Type B pancreatic cell (in vitro differentiated cells): ENCODE measurements around the gene CDK18. TPM values are rescaled to one million over a fixed set of nuclear protein-coding genes. Genes with fewer than 3 reads are reported as not detected.

Experiments used
- DNase-seq: peaks from one replicate; pipeline ENCODE4 v3.0.0; 2021; ENCODE audit warnings: mixed read lengths; ENCODE audit not compliant: unreplicated experiment; ENCODE audit errors: extremely low spot score
- H3K27ac Mint-ChIP-seq: 2 replicates; pipeline ENCODE4 v1.8.0; 2021; ENCODE audit warnings: mild to moderate bottlenecking, mixed read lengths
- H3K27me3 Mint-ChIP-seq: 2 replicates; pipeline ENCODE4 v1.8.0; 2021; ENCODE audit warnings: mixed read lengths
- H3K36me3 Mint-ChIP-seq: 2 replicates; pipeline ENCODE4 v1.8.0; 2021; ENCODE audit warnings: mixed read lengths
- H3K4me1 Mint-ChIP-seq: one replicate; pipeline ENCODE4 v1.8.0; 2021; ENCODE audit warnings: mixed read lengths; ENCODE audit not compliant: unreplicated experiment
- H3K4me3 Mint-ChIP-seq: 2 replicates; pipeline ENCODE4 v1.8.0; 2021; ENCODE audit warnings: mild to moderate bottlenecking, mixed read lengths
- H3K9me3 Mint-ChIP-seq: 2 replicates; pipeline ENCODE4 v1.8.0; 2021; ENCODE audit warnings: mixed read lengths
- total RNA-seq: library from RNA; stranded (reverse); gene quantifications from 2 replicates; pipeline ENCODE4 v1.2.1, GENCODE V29; 2021; ENCODE audit warnings: low replicate concordance
- TF ChIP-seq, protein P1 (sequence below): fragments of 200-600 bp; sonication (generic); conservative IDR thresholded peaks from 2 replicates; pipeline ENCODE4 v1.5.0; 2021; ENCODE audit warnings: antibody characterized with exemption, mild to moderate bottlenecking

CDK18 gene
- total RNA-seq, 1 donor from 2014 or later: 19.3 TPM

DNA sequence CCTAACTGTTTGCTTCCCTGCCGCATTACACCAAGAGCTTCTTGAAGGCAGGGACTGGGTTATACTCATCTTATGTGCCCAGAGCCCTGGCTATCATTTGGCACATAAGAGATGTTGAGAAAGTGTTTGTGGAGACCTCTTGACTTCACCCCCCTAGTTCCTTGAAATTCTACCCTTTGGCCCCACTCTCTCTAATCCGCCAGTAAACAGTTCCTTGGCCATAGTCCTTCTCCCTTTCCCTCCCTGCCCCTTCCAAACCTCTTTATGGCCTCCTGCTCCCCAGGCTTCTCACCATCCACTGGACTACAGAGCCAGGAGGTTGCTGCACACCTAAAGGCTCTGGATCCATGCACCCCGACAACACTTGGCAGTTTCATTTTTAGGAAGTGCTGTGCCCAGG is 1.5 kb upstream of the CDK18 start:
- Mint-ChIP-seq H3K9me3 (no peaks in the 10 kb centered on the region), H3K4me3 (peak overlapping the region; percentile 3), H3K27me3 (peaks cover under 1% of the 10 kb centered on the region), H3K4me1 (peaks cover 30% of the 10 kb centered on the region), H3K36me3 (no peaks in the 10 kb centered on the region), H3K27ac (no peak overlapping the region)
- TF ChIP-seq, protein P1, sequence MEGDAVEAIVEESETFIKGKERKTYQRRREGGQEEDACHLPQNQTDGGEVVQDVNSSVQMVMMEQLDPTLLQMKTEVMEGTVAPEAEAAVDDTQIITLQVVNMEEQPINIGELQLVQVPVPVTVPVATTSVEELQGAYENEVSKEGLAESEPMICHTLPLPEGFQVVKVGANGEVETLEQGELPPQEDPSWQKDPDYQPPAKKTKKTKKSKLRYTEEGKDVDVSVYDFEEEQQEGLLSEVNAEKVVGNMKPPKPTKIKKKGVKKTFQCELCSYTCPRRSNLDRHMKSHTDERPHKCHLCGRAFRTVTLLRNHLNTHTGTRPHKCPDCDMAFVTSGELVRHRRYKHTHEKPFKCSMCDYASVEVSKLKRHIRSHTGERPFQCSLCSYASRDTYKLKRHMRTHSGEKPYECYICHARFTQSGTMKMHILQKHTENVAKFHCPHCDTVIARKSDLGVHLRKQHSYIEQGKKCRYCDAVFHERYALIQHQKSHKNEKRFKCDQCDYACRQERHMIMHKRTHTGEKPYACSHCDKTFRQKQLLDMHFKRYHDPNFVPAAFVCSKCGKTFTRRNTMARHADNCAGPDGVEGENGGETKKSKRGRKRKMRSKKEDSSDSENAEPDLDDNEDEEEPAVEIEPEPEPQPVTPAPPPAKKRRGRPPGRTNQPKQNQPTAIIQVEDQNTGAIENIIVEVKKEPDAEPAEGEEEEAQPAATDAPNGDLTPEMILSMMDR: no peak
- DNase-seq: no peak

DNA sequence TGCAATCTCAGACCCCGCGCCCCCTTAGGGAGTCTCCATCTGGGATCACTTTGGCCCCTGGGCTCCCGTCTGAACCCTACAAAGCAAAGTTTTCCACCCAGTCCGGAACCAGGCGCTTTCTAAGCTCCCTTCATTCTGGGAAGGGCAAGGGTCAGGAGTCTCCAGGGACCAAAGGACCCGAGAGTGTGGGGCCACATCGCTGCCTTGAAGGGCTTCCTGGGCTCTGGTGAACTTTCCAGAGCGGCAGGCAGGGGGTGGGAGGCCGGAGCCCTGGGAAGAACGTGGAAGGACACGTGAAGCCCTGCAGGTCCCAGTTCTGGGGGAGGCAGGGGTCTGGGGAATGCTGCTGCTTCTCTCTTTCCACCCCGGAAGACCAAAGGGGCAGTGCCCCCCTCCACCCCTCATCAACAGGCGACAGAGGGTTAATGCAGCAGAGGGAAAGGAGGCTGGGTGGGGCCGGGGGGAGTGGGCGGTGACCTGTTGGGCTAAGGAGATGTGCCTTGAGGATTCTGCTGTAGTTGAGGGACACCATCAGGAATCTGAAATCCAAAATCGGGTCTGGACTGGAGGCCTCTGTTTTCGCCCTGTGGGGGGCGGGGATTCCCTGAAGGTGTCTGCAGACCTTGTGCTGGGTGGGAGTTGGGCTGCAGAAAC is 734 bp downstream of the CDK18 start:
- no peaks in the 10 kb centered on the region for H3K9me3 Mint-ChIP-seq
- H3K4me1 Mint-ChIP-seq: peaks cover 36% of the 10 kb centered on the region
- H3K36me3 Mint-ChIP-seq: no peaks in the 10 kb centered on the region
- no peak for DNase-seq
- H3K4me3 Mint-ChIP-seq: peak overlapping the region; percentile 90
- H3K27ac Mint-ChIP-seq: no peak overlapping the region
- no peaks in the 10 kb centered on the region for H3K27me3 Mint-ChIP-seq
- TF ChIP-seq, protein P1: peak; percentile 37

DNA sequence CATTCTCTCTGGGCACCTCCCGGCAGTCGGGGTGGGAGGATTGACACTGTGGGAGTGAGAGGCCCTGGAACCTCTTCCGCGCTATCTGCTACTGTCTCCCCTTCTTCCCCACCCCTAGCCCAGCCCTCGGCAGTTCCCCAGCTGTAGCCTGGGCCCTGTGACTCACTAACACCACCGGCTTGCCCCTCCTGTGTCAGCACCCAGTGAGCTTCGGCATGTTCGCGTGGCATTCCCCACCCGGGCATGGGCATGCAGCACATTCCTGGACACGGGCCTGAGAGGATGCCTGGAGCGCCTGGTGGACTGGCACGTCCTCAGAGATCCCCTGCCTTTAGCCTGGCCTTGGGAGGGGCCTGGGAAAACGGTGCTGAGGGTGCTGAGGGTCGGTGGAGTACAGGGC is 1.3 kb downstream of the CDK18 start:
- H3K27ac Mint-ChIP-seq: no peak overlapping the region
- H3K36me3 Mint-ChIP-seq: no peaks in the 10 kb centered on the region
- peaks cover 36% of the 10 kb centered on the region for H3K4me1 Mint-ChIP-seq
- DNase-seq: no peak
- no peaks in the 10 kb centered on the region for H3K9me3 Mint-ChIP-seq
- H3K27me3 Mint-ChIP-seq: no peaks in the 10 kb centered on the region
- TF ChIP-seq, protein P1: no peak
- H3K4me3 Mint-ChIP-seq: peak overlapping the region; percentile 90

DNA sequence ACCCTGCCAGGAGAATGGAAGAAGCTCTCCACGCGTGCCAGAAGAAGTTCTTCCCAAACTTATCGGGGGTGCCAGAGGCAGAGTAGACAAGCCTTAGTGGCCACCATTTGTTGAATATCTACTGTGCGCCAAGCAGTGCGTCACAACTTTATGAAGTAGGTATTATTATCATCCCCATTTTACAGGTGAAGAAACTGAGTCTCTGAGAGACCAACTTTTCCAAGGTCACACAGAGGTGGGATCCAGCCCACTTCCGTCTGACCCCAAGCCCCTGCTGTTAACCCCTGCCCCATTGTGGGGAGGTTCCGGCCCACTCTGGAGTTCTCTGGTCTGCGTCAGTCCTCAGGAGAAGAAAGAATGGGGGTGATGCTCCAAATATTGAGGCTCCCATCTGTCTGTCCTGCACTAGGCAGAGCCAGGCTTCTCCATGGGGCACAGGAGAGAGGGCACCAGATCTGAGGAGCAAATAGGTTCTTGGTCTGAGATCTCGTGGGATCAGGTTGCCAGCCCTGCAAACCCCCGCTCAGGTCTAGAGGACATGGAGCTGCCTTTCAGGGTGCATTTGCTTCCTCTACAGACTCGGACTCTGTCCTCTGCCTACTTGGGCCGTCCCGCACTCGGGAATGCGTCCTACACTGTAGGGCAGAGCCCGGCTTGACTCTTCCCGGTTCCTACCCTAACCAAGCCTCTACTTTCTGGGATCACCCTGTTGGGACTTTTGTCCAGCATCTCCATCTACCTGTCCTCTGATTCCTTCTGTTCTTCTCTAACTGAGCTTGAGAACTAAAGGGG is 2.1 kb downstream of the CDK18 start:
- DNase-seq: no peak
- Mint-ChIP-seq H3K9me3 (no peaks in the 10 kb centered on the region), H3K4me3 (peak overlapping the region; percentile 83), H3K36me3 (no peaks in the 10 kb centered on the region), H3K27me3 (no peaks in the 10 kb centered on the region), H3K4me1 (peaks cover 31% of the 10 kb centered on the region), H3K27ac (peak overlapping the region; percentile 35)
- TF ChIP-seq, protein P1: no peak

DNA sequence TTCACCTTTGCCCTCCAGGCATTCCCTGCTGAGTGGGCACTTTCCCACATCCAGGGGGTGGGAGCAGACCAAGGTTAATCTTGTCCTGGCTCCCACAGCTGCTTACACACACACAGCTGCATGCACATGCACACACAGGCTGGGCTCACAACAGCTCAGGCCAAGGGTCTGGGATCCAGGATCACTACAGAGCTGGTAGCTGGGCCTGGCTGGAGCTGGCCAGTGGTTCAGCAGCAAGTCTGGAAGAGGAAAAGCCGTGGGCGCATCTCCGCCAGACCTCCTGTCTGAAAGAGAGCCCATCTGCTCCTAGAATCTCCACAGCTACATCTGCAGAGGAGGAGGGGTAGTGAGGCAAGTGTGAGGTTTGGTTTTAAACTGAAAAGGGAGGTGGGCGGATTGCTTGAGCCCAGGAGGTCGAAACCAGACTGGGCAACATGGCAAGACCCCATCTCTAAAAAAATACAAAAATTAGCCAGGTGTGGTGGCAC is 3.8 kb downstream of the CDK18 start:
- no peaks in the 10 kb centered on the region for H3K36me3 Mint-ChIP-seq
- no peak for DNase-seq
- peaks cover 33% of the 10 kb centered on the region for H3K4me1 Mint-ChIP-seq
- H3K27me3 Mint-ChIP-seq: no peaks in the 10 kb centered on the region
- TF ChIP-seq, protein P1: no peak
- H3K4me3 Mint-ChIP-seq: no peak overlapping the region
- H3K9me3 Mint-ChIP-seq: no peaks in the 10 kb centered on the region
- H3K27ac Mint-ChIP-seq: no peak overlapping the region
